HG03039 (cell line): ENCODE measurements around the gene DNASE1L2.
A peak's percentile ranks its signal among the peaks of the same experiment; 100 is the strongest.

Experiments used
- ATAC-seq: cut with Tn5 transposase; IDR thresholded peaks from one replicate; pipeline ENCODE4 v1.9.1; 2021; ENCODE audit warnings: mild to moderate bottlenecking, moderate library complexity; ENCODE audit not compliant: unreplicated experiment

Gene DNASE1L2

DNA sequence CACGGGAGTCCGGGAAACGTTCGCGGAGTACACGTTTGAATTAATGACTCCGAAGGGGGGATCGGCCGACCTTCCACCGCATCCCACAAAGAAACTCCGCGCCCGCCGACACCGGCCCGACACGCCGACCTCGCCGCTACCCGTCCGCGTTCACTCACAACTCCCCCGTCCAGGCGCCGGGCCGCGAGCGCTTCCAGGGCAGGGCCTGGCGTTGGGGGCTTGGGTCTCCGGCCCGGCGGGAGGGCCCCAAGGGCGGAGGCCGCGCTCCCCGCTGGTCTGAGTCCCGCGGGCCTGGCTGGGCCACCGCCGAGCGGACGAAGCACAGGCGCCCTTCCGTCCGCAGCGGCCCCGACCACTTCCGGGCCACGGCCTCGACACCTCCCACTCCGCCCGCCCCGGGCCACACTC is 31.3 kb downstream of the DNASE1L2 start:
- ATAC-seq = peak; percentile 52

DNA sequence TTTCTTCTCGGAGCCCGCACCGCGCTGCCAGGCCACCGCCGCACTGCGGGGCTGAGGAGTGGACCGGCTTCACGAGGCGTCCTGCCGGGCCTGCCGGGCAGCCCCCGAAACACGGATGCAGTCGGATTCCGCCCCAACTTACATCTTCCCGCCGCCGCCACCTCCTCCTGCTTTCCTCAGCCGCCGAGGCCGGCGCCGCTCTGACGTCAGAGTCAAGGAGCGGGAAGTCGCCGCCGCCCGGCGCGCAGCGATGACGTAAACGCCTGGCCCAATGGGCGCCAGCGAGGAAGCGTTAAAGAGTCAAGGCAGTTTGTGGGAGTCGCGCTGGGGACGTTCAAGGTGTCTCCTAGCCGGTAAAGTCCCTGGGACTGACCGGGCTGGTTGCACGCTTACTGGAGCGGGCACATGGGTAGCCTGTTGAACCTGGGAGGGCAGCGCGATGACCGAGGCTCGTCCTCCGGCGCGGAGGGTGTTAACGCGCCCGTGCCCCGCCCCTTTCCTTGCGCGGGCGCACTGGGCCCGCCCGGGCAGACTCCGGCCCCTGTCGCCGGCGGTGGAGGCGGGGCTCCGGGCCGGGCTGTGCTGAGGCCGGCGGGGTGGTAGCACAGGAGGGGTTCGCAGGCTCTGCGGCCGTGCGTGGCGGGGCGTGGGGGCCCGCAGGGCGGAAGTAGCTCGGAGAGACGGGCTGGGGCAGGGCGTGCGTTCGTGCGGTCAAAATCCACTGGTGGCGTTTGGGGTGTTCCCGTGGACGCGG is 31.8 kb downstream of the DNASE1L2 start, which contains the start of gene RNPS1:
Gene RNPS1 (minus strand): TSS at position 214 of the 754 bp plus-strand sequence. CDS start 3,483 bp downstream, outside the sequence.
- ATAC-seq = peak; percentile 67

DNA sequence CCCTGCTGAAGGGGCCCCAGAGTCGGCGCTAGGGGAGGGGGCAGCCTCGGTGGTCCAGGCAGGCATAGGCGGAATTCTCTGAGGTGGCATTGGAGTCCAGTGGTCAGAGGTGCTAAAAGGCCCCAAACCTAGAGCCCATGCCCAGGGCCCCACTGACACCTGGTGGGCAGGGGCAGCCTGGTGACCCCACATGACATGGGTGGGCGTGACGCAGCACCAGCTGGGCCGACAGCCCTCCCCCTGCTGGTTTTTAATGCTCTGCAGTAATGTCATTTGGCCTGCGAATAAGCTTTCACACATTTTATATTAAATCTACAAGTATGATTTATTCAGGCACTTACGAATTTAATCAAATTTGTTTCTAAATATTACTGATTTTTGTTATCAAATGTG is 33.8 kb downstream of the DNASE1L2 start:
- ATAC-seq = no peak

DNA sequence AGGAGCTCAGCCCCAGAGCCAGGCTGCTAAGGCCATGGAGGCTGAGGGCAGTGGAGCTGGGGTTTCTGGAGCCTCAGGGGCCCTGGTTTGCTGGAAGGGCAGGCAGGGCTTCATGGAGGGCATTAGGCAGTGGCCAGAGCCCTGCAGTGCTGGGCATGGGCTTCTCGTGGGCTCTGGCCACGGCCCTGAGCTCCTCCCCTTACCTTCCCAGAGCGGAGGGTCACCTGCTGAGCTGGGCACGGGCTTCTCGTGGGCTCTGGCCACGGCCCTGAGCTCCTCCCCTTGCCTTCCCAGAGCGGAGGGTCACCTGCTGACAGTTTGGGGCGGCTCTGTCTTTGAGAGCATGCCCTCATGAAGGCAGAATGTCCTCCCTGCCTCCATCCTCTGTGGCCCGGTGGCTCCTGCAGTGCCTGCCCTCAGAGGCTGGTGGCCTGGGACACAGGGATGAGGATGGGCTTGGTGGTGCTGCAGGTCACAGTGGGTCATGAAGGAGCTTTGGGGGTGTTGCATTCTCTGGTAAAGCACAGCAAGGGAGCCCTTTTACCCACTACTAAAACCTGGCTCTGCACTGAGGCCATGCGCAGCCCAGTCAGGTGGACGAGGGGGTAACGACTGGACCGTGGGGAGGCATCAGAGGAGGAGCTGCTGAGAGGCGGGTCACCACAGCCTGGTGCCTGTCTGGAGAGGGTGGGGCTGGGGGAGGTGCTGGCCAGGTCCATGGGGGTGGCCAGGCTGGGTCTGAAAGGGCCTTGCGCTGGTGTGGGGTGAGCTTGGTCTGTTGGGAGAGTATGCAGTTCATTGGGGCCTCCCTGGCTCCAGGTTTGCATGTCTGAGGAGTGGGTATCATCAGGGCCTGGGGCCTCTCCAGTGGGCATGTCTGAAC is 34.6 kb downstream of the DNASE1L2 start:
- ATAC-seq = no peak

DNA sequence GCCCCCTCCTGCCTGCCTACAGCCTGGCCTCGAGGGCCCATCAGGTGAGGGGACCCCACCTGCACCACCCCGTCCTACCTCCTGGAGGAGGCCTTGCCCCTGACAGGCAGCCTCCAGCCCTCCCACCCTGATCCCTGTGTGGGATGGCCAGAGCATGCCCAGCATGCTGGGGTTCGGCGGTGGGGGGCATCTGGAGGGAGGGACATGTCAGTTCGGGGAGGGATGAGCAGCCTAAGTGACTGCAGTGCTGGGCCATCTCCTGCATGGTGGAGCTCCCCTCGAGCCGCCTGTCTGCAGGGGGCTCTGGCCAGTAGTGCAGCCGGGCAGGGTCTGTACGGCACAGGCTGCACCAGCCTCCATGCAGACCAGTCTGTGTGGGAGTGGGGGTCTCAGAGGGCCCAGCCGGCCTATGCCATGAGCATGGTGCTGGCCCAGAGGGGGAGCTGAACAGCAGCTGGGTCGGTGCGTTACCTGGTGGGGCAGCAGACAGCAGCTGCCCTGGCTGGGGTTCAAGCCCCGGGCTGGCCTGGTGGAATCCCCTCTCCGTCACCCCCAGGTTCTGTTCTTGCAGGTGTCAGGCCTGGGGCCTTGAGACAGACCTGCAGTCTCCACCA is 35.7 kb downstream of the DNASE1L2 start:
- no peak for ATAC-seq

DNA sequence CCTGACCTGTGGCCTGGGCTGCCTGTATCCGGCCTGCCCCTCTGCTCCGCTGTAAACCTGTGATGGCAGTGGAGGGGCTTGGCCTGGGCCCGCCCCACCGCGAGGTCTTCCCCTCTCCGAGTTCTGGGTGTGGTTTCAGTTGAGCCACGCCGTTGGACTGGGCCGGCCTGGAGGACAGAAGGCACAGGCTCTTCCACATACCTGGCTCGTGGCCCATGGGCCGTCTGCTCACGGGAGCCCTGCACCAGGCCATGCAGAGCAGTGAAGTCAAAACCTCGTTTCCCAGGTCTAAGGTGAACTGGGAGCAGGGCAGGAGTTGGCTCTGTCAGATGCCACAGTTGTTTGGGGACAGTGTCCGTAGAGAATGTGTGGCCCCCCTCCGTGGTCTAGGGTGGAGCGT is 37.2 kb downstream of the DNASE1L2 start:
- no peak for ATAC-seq

DNA sequence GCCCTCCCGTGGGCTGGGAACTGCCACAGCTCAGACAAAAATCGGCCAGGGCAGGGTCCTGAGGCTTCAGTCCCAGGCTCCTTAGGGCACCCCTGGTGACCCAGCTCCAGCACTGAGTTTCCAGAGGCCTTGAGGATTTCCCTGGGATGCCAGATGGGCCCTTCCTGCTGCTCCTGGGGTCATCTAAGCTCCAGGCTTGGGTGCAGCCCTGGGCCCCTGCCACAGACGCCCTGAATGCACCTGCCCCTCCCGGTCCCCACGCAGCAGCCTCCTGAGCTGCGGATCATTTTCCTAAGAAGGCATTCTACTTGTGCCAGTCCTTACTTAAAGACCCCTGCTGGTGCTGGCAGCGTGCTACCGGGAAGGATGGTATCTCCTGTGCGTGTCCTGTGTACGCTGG is 37.7 kb downstream of the DNASE1L2 start:
- ATAC-seq = no peak

DNA sequence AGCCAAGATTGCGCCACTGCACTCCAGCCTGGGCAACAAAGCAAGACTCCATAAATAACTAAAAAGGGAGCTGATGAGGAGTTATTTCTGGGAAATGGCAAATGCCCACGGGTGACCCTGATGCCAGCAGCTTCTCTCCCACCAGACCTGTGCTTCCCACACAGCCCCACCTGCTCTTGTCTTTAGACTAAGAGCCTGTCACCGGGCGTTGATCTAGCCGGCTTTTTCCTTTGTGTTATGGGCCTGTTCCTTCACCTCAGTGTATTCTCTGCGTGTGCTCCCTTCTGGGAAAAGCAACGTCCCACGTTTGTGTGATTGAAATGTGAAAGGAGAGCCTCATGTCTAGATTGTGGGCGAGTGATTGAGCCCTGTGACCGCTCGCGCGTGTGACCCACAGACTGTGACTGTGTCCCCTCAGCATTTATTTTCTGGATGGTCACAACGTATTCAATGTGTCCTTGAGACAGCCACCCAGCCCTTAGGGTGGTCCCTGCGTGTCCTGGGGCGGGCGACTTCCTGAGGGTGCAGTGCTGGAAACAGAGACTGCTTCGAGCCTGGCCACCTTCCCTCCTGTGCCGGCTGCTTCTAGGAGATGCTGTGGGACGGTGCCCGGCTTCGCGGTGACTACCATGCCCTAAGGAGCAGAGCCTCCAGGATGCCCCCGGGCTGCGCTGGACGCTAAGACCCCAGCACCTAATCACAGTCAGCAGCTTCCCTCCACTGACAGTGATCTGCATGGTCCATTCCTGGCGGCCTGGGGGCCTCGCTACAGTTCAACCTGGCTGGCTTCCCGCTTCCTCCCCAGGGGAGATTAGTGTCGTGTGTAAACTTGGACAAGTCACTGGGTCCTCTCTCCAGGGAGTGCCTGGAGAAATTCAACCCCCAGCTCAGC is 39.5 kb downstream of the DNASE1L2 start:
- ATAC-seq = no peak

DNA sequence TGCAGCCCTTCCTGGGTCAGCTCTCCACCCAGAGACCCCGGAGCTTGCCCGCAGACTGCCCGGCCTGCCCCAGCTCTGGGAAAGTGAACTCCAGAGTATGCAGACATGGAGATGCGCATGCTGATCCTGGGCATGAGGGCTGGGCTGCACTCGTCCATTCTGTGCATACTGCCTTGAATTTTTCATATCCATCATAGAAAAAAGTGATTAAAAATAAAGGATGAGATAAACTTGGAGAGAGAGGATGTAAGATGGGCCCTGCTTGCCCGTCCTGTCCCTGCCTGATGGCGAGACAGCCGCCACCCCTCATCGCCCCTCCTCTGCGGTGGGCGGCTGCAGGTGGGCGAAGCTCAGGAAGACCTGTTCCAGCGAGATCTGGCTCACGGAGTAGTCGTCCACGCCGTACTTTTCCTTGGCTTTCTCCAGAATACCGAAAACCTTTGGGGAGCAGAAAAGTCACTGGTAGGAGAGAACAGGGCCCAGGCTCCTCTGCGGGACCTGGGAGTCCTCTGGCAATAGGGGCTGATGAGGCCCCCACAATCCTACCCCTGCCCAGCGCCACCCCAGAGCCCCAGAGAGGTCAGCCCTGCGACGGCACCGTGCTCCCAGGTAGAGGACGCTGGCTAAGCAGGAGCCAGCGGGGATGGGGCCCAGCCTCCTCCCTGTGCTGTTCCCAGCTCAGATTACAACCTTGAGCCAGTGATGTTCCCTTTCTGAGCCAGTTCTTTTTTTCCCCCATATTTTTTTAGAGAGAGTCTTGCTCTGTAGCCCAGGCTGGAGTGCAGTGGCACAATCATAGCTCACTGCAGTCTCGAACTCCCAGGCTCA is 40.3 kb downstream of the DNASE1L2 start:
- ATAC-seq = no peak

DNA sequence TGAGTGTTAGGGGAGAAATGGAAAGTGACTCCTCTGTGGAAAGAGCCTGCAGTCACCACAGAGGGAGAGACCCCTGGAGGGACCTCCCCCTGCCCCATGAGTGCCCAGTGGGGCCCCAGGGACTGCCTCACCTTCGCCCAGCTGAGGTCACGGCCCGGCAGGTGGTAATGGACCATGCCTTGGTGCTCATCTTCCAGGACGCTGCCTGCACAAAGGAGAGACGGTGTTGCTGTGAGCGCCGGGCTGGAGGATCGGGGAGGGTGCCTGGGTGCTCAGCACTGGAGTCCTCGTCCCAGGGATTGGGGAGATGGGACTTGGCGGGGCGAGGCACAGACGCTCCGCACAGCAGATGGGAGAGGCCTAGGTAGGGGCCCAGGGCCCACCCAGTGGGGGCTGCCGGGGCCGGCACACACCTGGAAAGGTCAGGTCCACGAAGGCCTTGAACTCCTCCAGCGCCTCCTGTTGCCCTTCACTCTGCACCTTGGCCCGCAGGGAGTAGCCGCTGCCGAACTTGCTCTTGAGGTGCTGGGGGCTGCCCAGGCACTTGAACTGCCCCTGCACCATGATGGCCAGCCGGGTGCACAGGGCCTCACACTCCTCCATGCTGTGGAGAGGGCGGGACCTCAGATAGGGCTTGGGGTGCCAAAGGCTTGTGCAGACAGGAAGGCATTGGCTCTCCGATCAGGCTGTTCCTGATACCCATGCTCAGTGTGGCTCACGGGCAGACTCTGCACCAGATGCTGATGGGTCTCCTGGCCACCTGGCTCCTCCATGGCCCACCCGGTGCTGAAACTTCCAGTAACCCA is 41.4 kb downstream of the DNASE1L2 start:
- no peak for ATAC-seq

DNA sequence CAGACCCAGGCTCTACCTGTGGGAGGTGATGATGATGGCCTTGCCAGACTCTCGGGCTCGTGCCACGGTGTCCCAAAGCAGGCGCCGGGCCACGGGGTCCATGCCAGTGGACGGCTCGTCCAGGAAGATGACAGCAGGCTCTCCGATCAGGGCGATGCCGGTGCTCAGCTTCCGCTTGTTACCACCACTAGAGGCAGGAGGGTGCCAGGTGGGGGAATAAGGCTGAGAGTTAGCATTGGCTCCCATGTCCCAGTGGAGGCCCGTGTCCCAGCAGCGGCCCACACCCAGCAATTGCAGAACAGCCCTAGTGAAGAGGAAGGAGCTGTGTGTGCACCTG is 42.0 kb downstream of the DNASE1L2 start:
- no peak for ATAC-seq

DNA sequence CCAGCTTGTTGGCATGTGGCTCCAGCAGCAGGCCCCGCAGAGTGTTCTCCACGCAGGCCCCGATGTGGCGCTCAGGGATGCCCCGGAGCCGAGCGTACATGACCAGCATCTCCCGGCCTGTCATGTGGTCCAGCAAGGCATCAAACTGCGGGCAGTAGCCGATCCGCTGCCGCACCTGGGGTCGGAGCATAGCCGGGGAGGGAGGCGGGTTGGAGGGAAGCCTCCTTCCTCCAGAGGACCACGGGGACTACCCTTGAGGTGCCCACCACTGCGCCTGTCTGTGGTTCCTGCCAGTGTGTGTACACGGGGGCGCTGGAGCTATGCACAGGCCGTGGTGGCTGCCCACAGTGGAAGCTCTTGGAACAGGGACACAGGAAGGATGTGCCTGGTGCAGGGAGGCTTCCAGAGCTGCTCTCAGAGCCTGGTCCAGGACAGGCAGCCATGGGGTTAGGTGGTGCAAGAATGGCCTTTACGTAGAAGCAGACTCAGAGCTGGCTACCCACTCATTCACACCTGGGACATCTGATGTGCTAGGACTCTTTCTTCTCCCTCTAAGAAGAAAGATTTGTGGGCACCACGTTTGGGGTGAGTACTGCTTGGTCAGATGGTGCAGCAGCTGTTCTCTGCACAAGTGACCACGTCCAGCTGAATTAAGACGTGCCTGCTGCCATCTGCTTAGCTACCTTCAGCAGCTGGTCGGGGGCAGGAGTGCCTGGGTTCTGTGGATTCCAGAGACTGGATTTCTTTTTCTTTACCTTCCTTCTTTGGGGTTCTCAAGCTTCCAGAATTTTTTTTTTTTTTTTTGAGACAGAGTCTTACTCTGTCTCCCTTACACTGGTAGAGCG is 42.9 kb downstream of the DNASE1L2 start:
- no peak for ATAC-seq

DNA sequence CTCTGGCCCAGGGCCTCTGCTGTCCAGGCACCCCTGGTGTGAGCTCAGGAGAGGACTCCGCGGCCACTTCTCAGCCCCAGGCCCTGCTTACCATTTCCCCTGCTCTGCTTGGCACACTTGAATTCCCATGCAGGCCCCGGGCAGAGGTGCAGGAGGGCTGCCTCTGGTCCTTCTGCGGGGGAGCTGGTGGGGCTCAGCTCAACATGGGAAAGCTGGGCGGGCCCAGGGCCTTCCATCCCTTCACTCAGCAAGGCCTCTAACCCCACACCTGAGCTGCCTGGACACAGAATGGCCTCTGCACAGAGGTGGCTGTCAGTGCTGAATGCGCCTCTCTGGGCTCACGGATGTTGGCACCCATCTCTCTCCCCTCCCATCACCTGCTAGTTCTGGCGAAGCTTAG is 44.2 kb downstream of the DNASE1L2 start:
- no peak for ATAC-seq

DNA sequence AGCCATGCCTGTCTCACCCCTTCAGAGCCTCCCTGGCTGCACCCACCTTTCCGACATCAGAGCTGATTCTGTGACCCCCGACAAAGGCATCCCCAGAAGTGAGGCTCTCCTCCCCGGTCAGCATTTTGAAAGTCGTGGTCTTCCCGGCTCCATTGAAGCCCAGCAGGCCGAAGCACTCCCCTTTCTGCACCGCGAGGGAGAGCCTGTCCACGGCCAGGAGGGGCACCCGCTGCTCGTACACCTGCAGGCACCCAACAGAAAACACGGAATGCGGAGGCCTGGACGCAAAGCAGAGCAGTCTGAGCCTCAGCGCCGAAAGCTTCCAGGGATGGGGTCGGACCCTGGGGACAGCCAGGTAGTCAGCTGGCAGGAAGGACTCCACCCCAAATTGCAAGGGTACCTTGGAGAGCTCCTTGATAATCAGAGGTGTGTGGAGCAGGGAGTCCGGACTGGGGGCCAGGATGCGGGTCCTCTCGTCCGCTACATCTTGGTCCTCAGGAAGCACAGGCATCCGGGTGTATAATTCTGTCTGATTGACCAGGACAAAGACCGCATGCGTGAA is 44.8 kb downstream of the DNASE1L2 start:
- no peak for ATAC-seq

DNA sequence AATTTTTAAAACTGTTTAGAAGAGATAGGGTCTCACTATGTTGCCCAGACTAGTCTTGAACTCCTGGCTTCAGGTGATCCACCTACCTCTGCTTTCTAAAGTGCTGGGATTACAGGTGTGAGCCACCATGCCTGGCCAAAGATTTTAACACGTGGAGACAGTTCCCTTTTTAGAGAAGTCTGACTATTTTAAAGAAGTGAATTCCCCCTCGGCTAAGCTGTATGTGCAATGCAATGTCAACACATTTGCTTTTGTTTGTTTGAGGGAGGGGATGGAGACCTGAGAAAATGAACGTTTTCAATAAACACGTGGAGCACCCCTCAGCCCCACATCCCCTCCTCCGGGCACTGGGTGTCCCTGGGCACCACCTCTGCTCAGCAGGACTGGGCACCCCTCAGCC is 46.0 kb downstream of the DNASE1L2 start:
- ATAC-seq = no peak

DNA sequence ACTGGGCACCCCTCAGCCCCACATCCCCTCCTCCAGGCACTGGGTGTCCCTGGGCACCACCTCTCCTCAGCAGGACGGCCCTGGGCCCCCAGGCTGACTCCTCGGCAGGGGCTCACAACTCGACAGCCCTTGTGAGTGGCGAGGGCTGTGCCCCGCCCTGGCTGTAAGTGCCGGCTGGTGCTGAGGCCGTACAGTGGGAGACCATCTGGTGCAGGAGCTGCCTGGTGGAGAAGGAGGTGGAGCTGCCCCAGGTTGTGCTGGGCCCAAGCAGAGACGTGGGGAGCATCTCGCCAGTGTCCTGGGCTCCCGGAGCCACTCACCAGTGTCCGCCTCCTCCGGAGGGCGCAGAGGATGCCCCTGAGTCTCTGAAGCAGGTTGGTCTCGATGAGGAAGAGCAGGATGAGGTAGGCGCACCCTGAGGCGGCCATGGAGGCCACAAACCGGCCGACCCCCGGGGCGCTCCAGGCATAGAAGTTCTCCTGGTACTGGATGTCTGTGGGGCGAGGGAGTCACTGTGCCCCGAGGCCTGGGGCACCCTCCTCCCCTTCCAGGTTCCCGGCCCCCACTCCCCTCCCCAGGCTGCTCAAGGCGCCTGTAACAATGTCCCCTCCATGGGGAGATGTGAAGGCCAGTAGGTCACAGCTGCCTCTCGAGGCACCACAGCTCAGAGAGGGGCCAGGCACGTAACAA is 46.8 kb downstream of the DNASE1L2 start:
- no peak for ATAC-seq
